HG03139 (cell line): Measurements from ENCODE around the gene SLC19A1.
A peak's percentile ranks its signal among the peaks of the same experiment; 100 is the strongest.

Experiments used
- ATAC-seq: cut with Tn5 transposase; IDR thresholded peaks from one replicate; pipeline ENCODE4 v1.9.1; 2021; ENCODE audit not compliant: unreplicated experiment

The SLC19A1 gene

GRCh38 chr21:45545691-45546531 lies 3.7 kb upstream of the SLC19A1 start:
- no peak for ATAC-seq

- ATAC-seq: no peak
Observed at GRCh38 chr21:45545236-45545570, 3.0 kb upstream of the SLC19A1 start.

GRCh38 chr21:45544449-45545235 lies 2.4 kb upstream of the SLC19A1 start:
- no peak for ATAC-seq

- ATAC-seq: no peak
Observed at GRCh38 chr21:45543710-45544448, 1.6 kb upstream of the SLC19A1 start.

- ATAC-seq: no peak
Observed at GRCh38 chr21:45543371-45543709, 1.1 kb upstream of the SLC19A1 start.

DNA sequence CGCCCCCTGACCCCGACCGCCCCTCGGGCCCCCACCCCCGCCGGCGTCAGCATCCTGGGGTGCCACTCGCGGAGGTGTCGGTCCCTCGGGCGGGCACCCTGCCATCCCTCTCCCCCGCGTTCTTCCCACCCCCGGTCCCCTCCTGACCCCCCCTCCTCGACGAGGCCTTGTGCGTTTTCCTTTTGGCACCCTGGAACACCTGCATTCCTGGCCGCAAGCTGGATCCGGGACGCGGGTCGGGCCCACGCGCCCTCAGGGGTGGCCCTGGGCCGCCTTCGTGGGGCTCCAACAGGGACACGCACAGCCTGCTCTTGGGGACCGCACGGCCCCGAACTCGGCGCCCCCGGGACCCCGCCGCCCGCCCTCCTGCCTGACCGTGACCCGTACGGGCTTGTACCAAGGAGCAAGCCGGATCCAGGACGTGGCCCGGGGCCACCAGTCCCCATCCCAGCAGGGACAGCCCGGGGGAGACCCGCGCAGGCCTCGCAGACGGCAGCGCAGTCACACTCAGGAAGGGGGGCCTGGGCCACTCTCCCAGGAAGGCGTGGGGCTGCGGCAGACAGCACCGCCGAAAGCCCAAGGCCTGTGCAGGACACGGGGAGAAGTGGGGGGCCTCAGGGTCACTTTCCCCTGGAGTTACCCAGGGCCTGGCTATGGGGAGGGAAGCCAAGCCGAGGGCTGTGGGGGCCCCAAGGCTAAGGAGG lies 579 bp upstream of the SLC19A1 start:
- no peak for ATAC-seq

DNA sequence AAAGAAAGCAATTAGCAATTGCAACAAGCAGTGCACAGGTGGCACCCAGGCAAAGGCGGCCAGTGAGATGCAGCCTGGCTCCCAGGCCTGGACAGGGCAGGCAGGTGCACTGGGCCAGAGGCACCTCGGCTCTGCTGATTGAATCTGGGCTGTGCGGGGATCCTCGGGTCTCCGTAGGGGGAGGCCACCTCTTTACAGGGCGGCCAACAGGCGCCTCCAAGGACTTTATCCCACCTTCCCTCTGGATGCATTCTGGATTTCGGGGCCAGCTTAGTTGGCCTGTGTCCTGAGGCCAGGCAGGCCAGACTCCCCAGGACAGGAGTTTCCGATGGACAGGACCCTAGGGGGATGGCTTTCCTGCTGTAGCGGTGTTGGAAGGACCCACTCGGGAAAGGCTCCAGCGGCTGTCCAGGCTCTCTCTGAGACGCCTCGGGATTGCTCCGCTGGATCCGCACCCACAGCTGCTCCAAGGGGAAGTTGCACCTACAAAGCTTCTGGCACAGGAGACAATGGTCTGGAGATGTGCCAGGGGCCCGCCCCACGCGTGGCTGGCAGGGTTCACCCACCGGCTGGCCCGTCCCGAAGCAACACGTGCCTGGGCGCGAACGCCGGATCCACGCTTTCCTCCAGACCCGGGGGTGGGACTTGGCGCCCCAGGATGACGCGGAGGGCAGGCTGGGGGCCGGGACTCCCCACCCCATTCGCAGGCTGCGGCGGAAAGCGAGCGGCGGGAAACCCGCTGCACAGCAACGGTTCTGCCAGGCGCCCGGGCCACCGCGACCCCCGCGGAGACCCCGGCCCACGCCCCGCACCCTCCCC lies 810 bp downstream of the SLC19A1 start:
- ATAC-seq: peak; percentile 46

- no peak for ATAC-seq
Observed at GRCh38 chr21:45540601-45540970, 1.7 kb downstream of the SLC19A1 start.

- ATAC-seq: no peak
Observed at GRCh38 chr21:45539796-45540600, 2.2 kb downstream of the SLC19A1 start.

DNA sequence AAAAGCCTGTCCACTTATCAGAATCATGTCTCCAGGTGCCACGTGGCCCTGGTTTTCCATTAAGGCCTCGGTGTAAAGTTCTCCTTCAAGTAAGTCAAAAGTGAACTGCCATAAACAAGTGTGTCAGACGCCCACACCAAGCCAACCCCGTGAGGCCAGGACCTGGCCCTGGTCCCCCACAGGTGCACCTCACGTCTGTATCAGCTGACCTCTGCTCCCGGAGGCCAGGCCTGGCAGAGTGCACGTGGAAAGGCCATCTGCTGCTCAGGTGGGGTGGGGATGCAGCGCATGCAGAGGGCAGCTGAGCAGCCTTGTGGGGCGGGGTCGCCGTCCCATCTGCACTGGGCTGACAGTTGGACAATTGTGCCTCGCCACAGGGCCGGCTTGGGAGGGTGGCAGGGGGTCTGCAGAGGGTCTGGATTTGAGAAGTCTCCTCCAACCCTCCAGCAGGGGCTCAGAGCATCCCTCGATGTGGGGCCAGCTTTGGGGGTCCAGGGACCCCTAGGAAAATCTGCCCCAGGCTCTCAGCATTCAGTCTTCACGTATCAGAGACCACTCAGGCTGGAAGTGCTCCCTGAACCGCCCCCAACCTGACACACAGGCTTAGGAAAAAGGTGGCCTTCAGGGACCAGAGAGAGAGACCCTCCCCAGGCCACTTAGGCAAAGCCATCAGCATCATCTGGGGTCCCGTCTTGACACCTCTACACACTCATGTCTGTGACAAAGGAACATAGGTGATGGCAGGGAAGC lies 3.0 kb downstream of the SLC19A1 start:
- ATAC-seq: no peak

DNA sequence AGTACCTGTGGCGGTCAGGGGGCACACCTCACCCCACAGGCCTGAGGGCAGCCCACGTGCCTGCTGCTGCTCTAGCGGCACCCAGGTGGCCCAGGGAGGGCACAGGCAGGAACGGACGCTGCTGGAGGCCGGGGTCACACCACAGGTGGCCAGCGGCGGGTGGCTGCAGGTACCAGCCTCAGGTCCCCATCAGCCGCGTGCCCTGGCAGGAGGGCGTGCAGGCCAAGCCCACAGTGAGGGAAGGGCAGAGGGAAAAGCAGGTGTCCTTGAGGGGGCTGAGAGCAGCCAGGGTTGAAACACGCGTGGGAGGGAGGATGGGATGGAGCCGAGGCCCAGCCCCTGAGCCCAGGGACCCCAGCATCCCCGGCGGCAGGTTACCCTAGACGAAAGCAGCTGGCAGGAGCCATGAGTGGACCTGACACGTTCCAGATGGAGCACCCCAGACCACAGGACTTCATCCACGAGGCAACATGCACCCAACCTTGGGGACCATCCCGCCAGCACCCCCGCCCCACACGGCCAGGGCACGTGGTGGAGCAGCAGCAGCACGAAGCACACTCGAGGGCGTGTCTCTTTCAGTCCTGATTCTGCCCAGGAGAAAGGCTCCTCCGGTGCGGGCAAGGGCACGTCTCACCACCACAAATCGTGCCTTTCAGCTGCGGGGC lies 3.7 kb downstream of the SLC19A1 start:
- no peak for ATAC-seq

GRCh38 chr21:45537746-45538291 lies 4.4 kb downstream of the SLC19A1 start:
- ATAC-seq: no peak

DNA sequence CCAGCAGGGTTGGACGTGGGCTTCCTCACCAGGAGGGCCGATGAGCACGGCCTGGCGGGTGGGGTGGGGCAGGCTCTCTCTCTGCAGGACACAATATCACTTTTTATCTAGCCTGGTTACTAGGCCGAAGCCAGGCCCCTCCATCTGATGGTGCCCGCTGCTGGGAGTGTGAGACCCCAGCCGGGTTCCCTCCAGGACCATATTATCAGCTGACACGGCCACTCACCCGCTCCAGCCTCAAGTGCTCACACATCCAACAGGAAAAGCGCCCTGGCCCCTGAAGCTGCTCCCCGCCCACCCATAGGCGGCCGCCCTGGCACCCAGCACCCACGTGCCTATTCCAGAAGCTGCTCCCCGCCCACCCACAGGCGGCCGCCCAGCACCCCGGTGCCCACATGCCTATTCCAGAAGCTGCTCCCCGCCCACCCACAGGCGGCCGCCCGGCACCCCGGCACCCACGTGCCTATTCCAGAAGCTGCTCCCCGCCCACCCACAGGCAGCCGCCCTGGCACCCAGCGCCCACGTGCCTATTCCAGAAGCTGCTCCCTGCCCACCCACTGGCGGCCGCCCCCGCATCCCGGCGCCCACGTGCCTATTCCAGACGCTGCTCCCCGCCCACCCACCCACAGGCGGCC lies 5.0 kb downstream of the SLC19A1 start:
- no peak for ATAC-seq

GRCh38 chr21:45536301-45537081 lies 5.7 kb downstream of the SLC19A1 start:
- no peak for ATAC-seq

GRCh38 chr21:45535341-45536081 lies 6.7 kb downstream of the SLC19A1 start:
- ATAC-seq: no peak
